Skeletal muscle cell (primary cell): Measurements from ENCODE around the gene NCAPG2.
"Not testable (repeated sequence)": the region's sequence is repeated elsewhere in the genome, so short reads cannot be mapped to it uniquely, and the experiment has no call there.

ENCODE experiments used
- DNase-seq: peaks from one replicate; pipeline ENCODE4 v3.0.0-alpha.2; 2010; ENCODE audit warnings: low read depth
- H3K4me3 ChIP-seq: 2 replicates; pipeline ENCODE4 v1.5.1; 2011; ENCODE audit warnings: low read depth, mild to moderate bottlenecking, control low read depth, low read length, moderate library complexity

NCAPG2 gene

DNA sequence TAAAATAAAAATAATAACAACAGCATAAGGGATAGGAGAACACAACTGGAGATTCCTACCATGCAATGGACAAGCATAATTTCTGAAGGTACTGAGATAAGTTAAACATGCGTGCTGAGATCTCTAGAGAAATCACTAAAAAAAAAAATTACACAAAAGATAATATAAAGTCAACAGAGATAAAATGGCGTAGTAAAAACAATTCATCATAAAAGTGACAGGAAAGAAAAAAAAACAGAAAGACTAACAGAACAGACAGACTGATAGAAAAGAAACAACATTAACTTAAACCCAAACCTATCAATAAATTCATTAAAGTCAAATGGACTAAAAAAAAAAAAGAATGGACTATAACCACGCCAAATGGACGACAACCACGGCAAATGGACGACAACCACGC lies 56.4 kb downstream of the NCAPG2 start:
- H3K4me3 ChIP-seq: no peak overlapping the region
- no peak for DNase-seq

DNA sequence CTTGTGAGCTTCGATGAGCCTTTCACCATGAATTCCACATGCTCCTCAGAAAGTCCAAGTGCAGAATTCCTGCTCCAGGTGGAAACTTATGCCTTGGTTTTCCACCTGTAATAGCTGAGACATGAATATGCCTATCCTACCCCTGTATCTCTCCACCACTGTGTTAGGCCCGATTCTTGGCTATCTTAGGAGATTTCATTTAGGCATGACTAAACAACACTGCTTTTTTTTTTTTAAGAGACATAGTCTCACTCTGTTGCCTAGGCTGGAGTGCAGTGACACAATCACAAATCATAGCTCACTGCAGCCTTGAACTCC lies 57.2 kb downstream of the NCAPG2 start:
- DNase-seq: no peak
- no peak overlapping the region for H3K4me3 ChIP-seq

DNA sequence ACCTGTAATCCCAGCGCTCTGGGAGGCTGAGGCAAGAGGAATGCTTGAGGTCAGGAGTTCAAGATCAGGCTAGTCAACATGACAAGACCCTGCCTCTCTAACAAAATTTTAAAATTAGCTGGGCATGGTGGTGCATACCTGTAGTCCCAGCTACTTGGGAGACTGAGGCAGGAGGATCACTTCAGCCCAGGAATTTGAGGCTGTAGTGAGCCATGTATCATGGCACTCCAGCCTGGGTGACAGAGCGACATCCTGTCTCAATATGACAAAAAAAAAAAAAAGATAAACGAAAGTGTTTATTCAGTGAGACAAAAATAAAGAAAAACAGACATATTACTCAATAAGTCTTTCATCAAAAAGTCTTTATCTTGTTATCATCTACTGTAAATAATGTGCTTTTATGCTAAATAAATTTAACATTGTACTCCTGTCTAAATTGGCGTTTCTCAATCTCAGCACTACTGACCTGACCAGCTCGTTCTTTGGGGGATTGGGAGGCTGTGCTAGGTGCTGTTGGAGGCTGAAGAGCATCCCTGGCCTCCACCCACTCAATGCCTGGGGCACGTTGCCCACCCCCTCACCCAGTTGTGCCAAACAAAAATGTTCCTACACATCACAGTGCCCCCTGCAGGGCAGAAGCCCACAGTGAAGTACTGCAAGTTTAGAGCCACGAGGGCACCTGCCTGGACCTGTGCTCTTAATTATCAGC lies 57.7 kb downstream of the NCAPG2 start:
- DNase-seq: no peak
- H3K4me3 ChIP-seq: no peak overlapping the region

DNA sequence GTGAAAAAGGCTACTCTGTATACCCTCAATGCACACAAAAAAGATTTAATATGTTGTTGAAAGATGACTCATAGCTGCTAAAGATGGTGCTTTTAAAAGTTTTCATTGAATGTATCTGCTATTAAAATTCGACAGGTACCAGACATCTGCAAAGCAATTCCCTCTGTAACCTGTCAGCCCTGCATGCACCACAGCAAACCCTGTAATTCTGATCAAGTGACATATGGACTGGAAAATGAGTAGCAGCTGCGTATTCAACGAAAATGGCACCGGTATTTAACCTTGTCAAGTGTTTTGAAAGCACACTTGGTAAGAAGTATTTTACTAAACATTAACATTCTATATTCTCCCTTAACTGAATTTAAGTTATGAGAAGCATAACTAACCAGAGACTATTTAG lies 58.8 kb downstream of the NCAPG2 start:
- no peak overlapping the region for H3K4me3 ChIP-seq
- no peak for DNase-seq

DNA sequence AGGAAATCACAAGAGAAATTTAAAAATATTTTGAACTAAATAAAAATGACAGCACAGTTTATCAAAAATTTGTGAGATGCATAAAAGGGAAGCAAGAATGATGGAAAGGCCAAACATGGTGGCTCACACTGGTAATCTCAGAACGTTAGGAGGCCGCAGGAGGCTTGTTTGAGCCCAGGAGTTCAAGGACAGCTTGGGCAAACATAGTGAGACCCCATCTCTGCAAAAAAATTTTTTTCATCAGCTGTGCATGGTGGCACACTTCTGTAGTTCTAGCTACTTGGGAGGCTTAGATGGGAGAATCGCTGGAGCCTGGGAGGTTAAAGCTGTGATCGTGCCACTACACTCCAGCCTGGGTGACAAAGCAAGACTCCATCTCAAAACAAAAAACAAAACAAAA lies 62.5 kb downstream of the NCAPG2 start:
- no peak overlapping the region for H3K4me3 ChIP-seq
- DNase-seq: no peak

DNA sequence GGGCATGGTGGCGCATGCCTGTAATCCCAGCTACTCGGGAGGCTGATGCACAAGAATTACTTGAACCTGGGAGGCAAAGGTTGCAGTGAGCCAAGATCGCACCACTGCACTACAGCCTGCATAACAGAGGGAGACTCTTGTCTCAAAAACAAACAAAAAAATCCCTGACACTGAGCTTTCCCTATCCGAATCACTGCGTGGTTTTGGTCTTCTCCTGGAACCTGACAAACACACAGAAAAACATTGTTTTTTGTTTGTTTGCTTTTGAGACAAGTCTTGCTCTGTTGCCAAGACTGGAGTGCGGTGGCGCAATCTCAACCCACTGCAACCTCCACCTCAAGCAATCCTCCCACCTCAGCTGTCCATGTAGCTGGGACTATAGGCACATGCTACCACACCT lies 66.6 kb downstream of the NCAPG2 start:
- no peak for DNase-seq
- H3K4me3 ChIP-seq: no peak overlapping the region

DNA sequence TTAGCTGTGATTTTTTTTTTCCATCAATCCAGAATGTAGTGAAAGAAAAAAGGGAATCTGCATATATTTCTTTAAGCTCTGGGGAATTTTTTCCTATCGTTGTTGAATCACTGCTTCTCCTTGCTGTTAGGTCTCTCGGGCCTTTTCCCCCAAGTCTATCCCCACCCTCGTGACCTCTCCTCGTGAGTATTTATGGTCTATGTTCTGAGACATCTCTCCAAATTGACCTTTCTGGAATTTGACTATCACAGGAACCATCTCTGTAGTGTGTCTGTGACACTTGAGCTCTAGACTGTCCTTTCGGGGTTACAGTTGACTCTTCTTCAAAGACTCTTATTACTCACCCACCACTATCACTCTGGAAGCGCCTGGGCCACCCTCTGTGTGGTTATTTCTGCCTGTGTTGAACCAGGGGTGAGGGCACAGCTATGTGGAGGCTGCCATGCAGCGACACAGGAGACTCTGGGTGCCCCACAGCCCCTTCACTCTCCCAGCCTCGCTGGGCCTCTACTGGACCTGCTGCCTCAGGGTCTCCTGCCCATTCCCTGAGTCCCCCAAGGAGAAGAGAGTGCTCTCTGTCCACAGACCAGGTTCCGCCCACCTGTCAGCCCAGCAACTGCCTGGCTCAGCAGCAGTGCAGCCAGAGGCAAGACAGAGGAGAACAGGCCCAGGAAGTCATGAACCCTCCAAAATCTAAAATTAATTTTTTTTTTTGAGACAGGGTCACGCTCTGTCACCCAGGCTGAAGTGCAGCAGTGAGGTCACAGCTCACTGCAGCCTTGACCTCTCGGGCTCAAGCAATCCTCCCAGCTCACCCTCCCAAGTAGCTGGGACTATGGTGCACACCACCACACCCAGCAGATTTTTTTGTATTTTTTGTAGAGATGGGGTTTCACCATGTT lies 71.3 kb downstream of the NCAPG2 start:
- no peak for DNase-seq
- H3K4me3 ChIP-seq: no peak overlapping the region

DNA sequence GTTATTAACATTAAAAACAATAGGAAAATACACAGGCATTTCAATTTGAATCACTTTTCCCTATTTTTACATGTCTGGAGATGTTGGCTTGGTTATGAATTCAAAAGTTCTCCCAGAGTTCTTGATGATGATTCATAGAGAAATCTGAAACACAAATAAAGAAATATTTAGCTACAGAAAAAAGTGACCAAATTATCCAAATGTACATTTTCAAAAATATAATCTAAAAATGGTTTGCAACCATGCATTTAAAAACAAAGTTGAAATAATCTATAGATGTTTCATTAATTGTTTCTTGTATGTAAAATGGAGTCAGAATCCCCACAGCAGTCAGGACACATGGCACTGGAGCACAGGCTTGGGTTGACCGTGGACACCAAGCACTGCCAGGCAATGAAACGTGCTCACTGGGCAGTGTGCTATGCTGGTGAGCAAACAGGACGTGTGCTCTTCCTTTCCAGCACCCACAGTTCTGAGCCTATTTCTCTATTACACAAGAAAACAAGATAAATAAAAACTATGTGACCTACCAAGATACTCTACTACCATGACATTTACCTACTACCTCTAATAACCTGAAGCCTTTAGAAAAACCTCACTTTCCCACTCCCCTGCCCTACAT lies 72.9 kb downstream of the NCAPG2 start:
- no peak for DNase-seq
- H3K4me3 ChIP-seq: no peak overlapping the region

DNA sequence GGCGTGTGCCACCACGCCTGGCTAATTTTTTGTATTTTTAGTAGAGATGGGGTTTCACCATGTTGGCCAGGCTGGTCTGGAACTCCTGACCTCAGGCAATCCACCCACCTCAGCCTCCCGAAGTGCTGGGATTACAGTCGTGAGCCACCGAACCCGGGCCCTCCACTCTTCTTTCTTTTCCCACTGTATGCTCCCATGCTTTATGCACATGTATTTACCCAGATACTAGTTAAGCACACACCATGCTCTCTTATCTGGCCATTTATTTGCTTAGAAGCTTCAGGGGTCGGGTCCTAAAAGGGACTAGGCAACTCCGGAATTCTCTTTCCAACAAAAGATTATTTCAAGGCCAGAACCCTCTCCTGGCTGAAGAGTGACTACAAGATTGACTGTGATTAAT lies 78.3 kb downstream of the NCAPG2 start:
- not testable (repeated sequence) for H3K4me3 ChIP-seq, DNase-seq

DNA sequence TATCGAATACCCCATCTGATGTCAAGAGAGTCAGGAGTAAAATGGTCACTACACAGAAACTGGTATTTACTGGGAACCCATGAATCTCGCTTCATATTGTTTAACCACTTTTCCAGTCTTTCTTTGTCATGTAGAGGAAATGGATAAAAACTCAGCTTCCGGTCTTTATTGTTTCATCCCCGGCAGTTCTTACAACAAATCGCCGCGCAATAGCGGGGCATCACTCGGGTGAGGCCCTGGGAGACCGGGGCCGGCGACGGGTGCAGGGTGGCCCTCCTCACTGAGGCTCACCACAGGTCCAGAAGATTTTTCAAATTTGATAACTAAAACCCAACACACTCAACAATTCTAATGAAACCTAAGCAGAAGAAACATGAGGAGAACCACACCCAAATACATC lies 81.4 kb downstream of the NCAPG2 start:
- no peak overlapping the region for H3K4me3 ChIP-seq
- no peak for DNase-seq

DNA sequence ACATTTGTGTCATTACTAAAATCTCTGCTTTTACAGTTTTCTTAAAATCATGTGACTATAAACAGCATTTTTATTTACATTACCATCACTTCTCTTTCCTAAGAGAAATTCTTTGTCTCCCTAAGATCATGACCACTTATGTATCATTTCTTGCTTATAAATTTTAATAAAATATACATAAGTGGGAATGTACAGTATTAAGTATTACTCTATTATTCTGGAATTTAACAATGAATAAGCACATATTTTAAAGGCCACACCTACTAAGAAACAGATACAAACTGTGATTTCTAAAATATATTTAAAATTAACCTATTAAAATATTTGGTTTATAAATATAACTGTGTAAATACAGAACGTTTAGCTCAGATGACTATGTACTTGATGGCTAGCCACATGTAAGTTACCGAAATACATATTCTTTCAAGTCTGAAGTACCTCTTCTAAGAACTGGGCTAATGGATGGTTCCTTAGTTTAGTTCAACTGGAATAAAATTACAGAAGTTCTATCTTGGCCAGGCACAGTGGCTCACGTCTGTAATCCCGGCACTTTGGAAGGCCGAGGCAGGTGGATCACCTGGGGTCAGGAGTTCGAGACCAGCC lies 83.7 kb downstream of the NCAPG2 start:
- H3K4me3 ChIP-seq: no peak overlapping the region
- DNase-seq: no peak

DNA sequence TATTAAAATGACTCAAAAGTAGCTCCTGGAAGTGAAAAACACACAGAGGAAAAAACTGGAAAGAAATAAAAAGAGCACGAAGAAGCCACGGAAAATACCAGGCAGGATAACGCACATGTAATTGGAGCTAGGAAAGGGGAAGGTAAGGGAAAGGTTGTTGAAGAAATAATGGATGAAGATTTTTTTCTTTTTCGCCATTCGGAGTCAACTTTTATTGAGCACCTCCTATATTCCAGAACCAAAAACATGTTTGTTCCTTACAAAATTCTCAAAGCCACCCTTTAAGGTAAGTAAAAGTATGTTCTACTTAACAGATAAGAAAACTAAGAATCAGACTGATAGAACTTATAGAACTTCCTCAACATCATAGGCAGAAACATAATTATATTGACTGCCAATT lies 84.2 kb downstream of the NCAPG2 start:
- no peak for DNase-seq
- H3K4me3 ChIP-seq: no peak overlapping the region

DNA sequence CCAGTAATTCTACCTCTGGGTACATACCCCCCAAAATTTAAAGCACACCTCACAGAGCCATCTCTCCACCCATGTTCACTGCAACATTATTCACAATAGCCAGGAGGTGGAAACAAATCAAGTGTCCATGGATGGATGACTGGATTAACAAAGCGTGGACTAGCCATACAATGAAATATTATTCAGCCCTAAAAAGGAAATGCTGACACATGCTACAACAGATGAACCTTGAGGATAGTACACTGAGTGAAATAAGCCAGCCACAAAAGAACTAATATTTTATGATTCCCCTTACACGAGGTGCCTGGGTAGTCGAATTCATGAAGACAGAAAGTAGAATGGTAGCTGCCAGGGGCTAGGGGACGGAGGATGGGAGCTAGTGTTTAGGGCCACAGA lies 85.9 kb downstream of the NCAPG2 start:
- DNase-seq: no peak
- H3K4me3 ChIP-seq: no peak overlapping the region

DNA sequence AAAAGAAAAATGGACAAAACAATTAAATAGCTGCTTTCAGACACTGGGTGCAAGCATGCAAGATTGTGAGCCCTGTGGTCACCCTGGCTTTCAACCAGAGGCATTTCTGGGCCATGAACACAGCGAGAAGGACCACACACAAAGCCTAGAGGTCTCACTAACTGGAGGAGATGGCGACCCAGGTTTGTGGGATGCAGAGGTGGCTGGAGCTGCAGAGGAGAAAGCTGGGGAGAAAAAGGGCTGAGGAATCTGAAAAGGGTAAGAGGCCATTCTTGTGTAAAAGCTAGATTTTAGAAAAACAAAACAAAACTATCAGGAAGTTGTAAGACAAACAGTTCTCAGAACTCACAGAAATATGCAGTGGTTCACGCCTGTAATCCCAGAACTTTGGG lies 86.9 kb downstream of the NCAPG2 start:
- DNase-seq: no peak
- H3K4me3 ChIP-seq: no peak overlapping the region

DNA sequence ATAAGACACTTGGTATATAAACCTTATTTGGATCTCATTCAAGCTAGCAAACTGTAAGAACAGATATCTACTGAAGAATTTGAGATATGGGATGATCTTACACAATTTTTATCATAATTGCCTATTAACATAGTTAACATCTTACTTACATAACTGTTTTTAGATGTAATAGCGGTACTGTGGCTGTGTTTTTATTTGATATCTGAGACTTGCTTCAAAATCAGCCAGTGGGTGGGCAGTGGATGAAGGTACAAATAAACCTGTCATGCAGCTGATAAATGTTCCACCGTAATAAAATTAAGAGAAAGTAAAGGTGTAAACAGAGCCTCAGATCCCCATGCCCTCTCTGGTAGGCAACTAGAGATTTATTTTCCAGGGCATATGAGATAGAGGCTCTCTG lies 88.6 kb downstream of the NCAPG2 start:
- DNase-seq: no peak
- H3K4me3 ChIP-seq: no peak overlapping the region

DNA sequence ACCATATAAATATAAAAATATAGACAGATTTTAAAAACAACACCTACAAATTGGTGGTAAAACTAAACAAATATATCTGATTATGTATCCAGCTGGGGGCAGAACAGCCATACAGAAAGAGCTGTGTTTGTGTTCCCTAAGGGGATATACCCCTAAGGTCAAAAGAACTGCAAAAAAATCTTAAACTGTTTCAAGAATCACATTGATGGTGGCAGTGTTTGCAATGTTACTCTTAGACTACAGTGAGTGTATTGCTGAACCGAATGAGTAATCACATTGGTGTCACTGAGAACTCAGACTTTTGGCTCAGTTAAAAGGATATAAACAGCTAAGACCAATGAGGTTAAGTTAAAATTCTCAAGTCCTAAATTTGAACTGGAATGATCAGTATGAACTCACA lies 89.9 kb downstream of the NCAPG2 start:
- DNase-seq: peak; percentile 39
- H3K4me3 ChIP-seq: no peak overlapping the region

DNA sequence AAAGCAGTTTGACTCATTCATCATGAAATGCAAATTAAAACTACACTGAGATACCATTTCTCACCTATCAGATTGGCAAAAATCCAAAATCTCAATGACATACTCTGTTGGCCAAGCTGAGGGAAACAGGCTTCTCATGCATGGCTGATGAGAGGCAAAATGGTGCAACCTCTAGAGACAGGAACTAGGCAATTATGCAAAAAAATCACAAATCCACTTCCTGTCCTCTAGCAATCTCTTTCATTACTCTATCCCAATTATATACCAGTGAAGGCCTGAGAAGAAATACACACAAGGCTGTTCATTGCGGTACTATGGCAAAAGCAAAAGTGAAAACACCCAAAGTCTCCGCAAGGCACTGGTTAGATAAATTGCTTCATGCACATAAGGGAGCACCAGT lies 91.1 kb downstream of the NCAPG2 start:
- DNase-seq: no peak
- H3K4me3 ChIP-seq: no peak overlapping the region

DNA sequence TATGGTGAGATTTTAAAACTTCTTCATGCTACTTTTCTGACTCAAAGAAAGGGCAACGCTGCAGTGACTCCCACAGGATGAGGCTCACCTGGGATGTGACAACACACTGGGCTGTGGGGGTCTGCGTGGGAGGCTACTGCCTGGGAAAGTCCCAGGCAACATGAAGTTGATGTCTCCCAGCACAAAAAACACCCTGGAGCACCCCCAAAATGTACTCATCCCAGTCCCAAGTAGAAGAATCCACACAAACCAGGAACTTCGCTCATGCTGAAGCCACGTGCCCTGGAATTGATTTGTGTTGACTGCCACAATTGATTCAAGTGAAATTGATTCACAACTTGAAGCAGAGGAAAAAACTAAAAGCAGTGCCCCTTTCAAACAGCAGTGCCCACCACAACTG lies 92.1 kb downstream of the NCAPG2 start:
- DNase-seq: no peak
- no peak overlapping the region for H3K4me3 ChIP-seq

DNA sequence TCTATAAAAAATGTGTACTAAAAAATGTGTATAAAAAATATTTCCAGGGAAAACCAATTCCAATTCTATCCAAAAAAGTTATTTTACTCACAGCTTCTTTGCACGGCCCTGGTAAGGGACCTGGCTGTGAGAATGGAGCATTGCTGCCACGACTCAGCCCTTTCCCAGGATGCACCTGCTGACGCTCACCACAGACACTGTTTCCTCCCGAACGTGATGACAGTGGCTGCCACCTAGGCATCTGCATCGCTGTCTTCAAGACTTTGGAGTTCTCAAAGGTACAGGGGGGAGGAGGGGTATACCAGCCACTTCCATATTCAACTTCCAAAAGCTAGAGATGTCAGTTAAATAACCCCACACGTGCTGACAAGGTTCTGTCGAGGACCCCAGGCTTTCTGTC lies 93.1 kb downstream of the NCAPG2 start:
- H3K4me3 ChIP-seq: no peak overlapping the region
- no peak for DNase-seq

DNA sequence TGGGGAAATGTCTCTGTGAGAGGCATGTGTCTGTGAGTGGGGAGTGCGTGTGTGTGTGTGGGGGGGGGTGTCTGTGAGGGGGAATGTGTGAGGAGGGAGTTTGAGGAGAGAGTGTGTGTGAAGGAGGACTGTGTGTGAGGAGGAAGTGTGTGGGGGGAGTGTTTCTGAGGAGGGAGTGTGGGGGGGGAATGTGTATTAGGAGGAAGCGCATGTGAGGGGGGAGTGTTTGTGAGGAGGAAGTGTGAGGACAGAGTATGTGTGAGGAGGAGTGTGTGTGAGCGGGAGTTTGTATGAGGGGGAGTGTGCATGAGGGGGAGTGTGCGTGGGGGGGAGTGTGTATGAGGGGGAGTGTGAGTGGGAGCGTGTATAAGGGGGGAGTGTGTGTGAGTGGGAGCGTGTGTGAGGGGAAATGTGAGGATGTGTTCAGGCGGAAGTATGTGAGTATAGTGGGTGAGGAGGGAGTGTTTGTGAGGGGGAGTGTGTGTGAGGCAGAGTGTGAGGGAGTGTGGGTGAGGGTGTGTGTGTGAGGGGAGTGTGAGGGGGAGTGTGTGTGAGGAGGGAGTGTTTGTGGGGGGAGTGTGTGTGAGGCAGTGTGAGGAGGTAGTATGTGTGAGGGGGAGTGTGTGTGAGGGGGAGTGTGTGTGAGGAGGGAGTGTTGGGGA lies 95.2 kb downstream of the NCAPG2 start:
- DNase-seq: no peak
- no peak overlapping the region for H3K4me3 ChIP-seq
